Parathyroid adenoma (tissue), 2 donors: ENCODE measurements around the gene FSTL4.

Experiments used
- H2AFZ ChIP-seq: fragments of 300-600 bp; sonication (generic); one replicate; pipeline ENCODE4 v1.7.0; 2017; ENCODE audit warnings: antibody characterized with exemption, mild to moderate bottlenecking
- H3K27ac ChIP-seq: fragments of 300-600 bp; sonication (generic); one replicate; pipeline ENCODE4 v1.7.0; 2017
- H3K27me3 ChIP-seq: fragments of 300-600 bp; sonication (generic); one replicate; pipeline ENCODE4 v1.7.0; 2017; ENCODE audit warnings: low read length; ENCODE audit not compliant: control insufficient read depth, insufficient read depth
- H3K36me3 ChIP-seq: fragments of 300-600 bp; sonication (generic); one replicate; pipeline ENCODE4 v1.7.0; 2017; ENCODE audit warnings: low read length; ENCODE audit not compliant: control insufficient read depth, insufficient read depth
- H3K4me1 ChIP-seq: fragments of 300-600 bp; sonication (generic); one replicate; pipeline ENCODE4 v1.7.0; 2017; ENCODE audit warnings: control low read depth
- H3K4me2 ChIP-seq: fragments of 300-600 bp; sonication (generic); one replicate; pipeline ENCODE4 v1.7.0; 2017; ENCODE audit warnings: low read length
- H3K4me3 ChIP-seq: fragments of 300-600 bp; sonication (generic); one replicate; pipeline ENCODE4 v1.7.0; 2017; ENCODE audit warnings: low read depth, low read length
- H3K79me2 ChIP-seq: fragments of 300-600 bp; sonication (generic); one replicate; pipeline ENCODE4 v1.7.0; 2017; ENCODE audit warnings: control low read depth
- H3K9ac ChIP-seq: fragments of 300-600 bp; sonication (generic); one replicate; pipeline ENCODE4 v1.7.0; 2017; ENCODE audit warnings: mild to moderate bottlenecking
- H3K9me3 ChIP-seq: fragments of 300-600 bp; sonication (generic); one replicate; pipeline ENCODE4 v1.7.0; 2017; ENCODE audit warnings: low read length; ENCODE audit not compliant: control insufficient read depth
- CTCF ChIP-seq: fragments of 300-600 bp; sonication (generic); IDR thresholded peaks from one replicate; pipeline ENCODE4 v1.7.0; 2017; ENCODE audit warnings: antibody characterized with exemption, mild to moderate bottlenecking
- donor health status: primary hyperparathyroidism.

The FSTL4 gene

DNA sequence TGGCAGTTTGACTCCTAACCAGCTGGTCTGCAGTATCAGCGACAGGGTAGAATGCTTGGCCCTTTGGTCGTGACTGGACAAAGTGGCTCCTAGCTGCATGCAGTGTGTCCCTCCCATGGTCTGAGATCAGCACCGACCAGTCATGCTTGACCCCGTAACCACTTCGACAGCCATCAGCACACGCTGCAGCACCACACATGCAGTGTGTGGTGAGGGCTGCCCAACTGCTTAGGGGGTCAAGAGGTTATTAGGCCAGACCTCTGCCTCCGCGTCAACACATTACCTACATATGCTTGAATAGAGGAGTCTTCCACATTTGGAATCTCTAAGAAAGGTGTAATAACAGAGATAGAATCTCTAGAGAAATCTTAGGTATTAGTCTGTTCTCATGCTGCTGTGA is 139.1 kb downstream of the FSTL4 start:
- Histone ChIP-seq H3K4me3 (no peak overlapping the region), H3K9me3 (no peaks in the 10 kb centered on the region), H3K36me3 (no peaks in the 10 kb centered on the region), H3K4me2 (no peak overlapping the region), H3K4me1 (peaks cover 3% of the 10 kb centered on the region), H3K27me3 (no peaks in the 10 kb centered on the region), H2AFZ (no peak overlapping the region), H3K27ac (no peak overlapping the region), H3K9ac (no peak overlapping the region), H3K79me2 (no peaks in the 10 kb centered on the region)
- TF ChIP-seq CTCF = no peak

- no peaks in the 10 kb centered on the region for H3K36me3 ChIP-seq
- H3K4me2 ChIP-seq = no peak overlapping the region
- no peaks in the 10 kb centered on the region for H3K9me3 ChIP-seq
- H3K4me1 ChIP-seq = peaks cover 6% of the 10 kb centered on the region
- no peak overlapping the region for H3K9ac ChIP-seq
- no peak overlapping the region for H2AFZ ChIP-seq
- no peak overlapping the region for H3K4me3 ChIP-seq
- TF ChIP-seq CTCF = no peak
- H3K27me3 ChIP-seq = no peaks in the 10 kb centered on the region
- no peak overlapping the region for H3K27ac ChIP-seq
- no peaks in the 10 kb centered on the region for H3K79me2 ChIP-seq
Observed at GRCh38 chr5:133472829-133473228, 139.5 kb downstream of the FSTL4 start.

- H3K9me3 ChIP-seq = no peaks in the 10 kb centered on the region
- H2AFZ ChIP-seq = no peak overlapping the region
- no peak overlapping the region for H3K4me3 ChIP-seq
- H3K9ac ChIP-seq = no peak overlapping the region
- no peak overlapping the region for H3K27ac ChIP-seq
- H3K79me2 ChIP-seq = no peaks in the 10 kb centered on the region
- H3K4me1 ChIP-seq = peaks cover 6% of the 10 kb centered on the region
- no peaks in the 10 kb centered on the region for H3K36me3 ChIP-seq
- H3K27me3 ChIP-seq = no peaks in the 10 kb centered on the region
- TF ChIP-seq CTCF = no peak
- H3K4me2 ChIP-seq = no peak overlapping the region
Observed at GRCh38 chr5:133471699-133472098, 140.6 kb downstream of the FSTL4 start.

DNA sequence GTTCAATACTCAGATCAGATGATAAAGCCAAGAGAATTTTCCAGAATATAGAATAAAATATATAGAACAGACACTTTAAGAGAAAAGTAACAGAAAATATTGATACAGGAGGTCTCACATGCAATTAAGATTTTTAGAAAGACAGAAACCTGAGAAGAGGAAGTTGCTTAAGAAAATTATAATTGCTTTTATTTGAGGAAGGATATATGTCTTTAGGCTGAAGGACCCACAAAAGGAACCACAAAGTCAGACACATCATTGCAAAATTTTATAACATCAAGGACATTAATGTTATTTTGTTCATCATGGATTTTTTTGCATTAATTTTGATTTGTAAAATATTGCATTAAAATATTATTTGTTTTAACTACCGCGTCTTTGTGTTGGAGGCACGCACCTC is 141.5 kb downstream of the FSTL4 start:
- TF ChIP-seq CTCF = no peak
- H3K79me2 ChIP-seq = no peaks in the 10 kb centered on the region
- H3K9ac ChIP-seq = no peak overlapping the region
- no peaks in the 10 kb centered on the region for H3K36me3 ChIP-seq
- H3K27me3 ChIP-seq = no peaks in the 10 kb centered on the region
- no peak overlapping the region for H2AFZ ChIP-seq
- H3K4me1 ChIP-seq = peaks cover 6% of the 10 kb centered on the region
- H3K27ac ChIP-seq = no peak overlapping the region
- no peak overlapping the region for H3K4me2 ChIP-seq
- H3K4me3 ChIP-seq = no peak overlapping the region
- no peaks in the 10 kb centered on the region for H3K9me3 ChIP-seq

- no peak for TF ChIP-seq CTCF
- peaks cover 6% of the 10 kb centered on the region for H3K4me1 ChIP-seq
- H3K9ac ChIP-seq = no peak overlapping the region
- no peaks in the 10 kb centered on the region for H3K36me3 ChIP-seq
- H3K79me2 ChIP-seq = no peaks in the 10 kb centered on the region
- no peak overlapping the region for H3K27ac ChIP-seq
- no peaks in the 10 kb centered on the region for H3K9me3 ChIP-seq
- H3K4me3 ChIP-seq = no peak overlapping the region
- no peaks in the 10 kb centered on the region for H3K27me3 ChIP-seq
- no peak overlapping the region for H3K4me2 ChIP-seq
- H2AFZ ChIP-seq = no peak overlapping the region
Observed at GRCh38 chr5:133469846-133470245, 142.5 kb downstream of the FSTL4 start.
